Jurkat, Clone E6-1 (cell line): ENCODE measurements around the gene RRBP1.

ENCODE experiments used
- DNase-seq: peaks from one replicate; pipeline ENCODE4 v3.0.0-alpha.2; 2011; ENCODE audit warnings: low read depth, low spot score
- H3K4me3 ChIP-seq: 2 replicates; pipeline ENCODE4 v1.5.1; 2011; ENCODE audit warnings: mild to moderate bottlenecking, low read length, control low read depth, moderate library complexity

The RRBP1 gene

GRCh38 chr20:17602493-17602892 lies 79.5 kb downstream of the RRBP1 start:
- H3K4me3 ChIP-seq, result no peak overlapping the region
- no peak for DNase-seq

GRCh38 chr20:17601957-17602356 lies 80.1 kb downstream of the RRBP1 start:
- DNase-seq, result no peak
- H3K4me3 ChIP-seq, result no peak overlapping the region

GRCh38 chr20:17598013-17598550 lies 84.0 kb downstream of the RRBP1 start:
- no peak for DNase-seq
- no peak overlapping the region for H3K4me3 ChIP-seq

- DNase-seq, result no peak
- H3K4me3 ChIP-seq, result no peak overlapping the region
These were observed 86.2 kb downstream of the RRBP1 start for GRCh38 chr20:17595856-17596255.

GRCh38 chr20:17594443-17594842 lies 87.6 kb downstream of the RRBP1 start:
- DNase-seq, result no peak
- H3K4me3 ChIP-seq, result no peak overlapping the region

GRCh38 chr20:17593902-17594301 lies 88.1 kb downstream of the RRBP1 start:
- DNase-seq, result no peak
- H3K4me3 ChIP-seq, result no peak overlapping the region

- no peak overlapping the region for H3K4me3 ChIP-seq
- DNase-seq, result no peak
These were observed 91.8 kb downstream of the RRBP1 start for GRCh38 chr20:17590245-17590644.

GRCh38 chr20:17589161-17589834 lies 92.7 kb downstream of the RRBP1 start:
- H3K4me3 ChIP-seq, result no peak overlapping the region
- DNase-seq, result no peak

- no peak for DNase-seq
- H3K4me3 ChIP-seq, result no peak overlapping the region
These were observed 94.2 kb downstream of the RRBP1 start for GRCh38 chr20:17587824-17588223.

- no peak overlapping the region for H3K4me3 ChIP-seq
- DNase-seq, result no peak
These were observed 94.9 kb downstream of the RRBP1 start for GRCh38 chr20:17587148-17587547.

GRCh38 chr20:17586250-17586649 lies 95.8 kb downstream of the RRBP1 start:
- no peak overlapping the region for H3K4me3 ChIP-seq
- no peak for DNase-seq

GRCh38 chr20:17584689-17585088 lies 97.4 kb downstream of the RRBP1 start:
- DNase-seq, result no peak
- H3K4me3 ChIP-seq, result no peak overlapping the region

- no peak overlapping the region for H3K4me3 ChIP-seq
- DNase-seq, result no peak
These were observed 98.9 kb downstream of the RRBP1 start for GRCh38 chr20:17583126-17583525.

GRCh38 chr20:17580895-17581294 lies 101.1 kb downstream of the RRBP1 start:
- DNase-seq, result no peak
- H3K4me3 ChIP-seq, result no peak overlapping the region

GRCh38 chr20:17579369-17580039 lies 102.5 kb downstream of the RRBP1 start:
- H3K4me3 ChIP-seq, result no peak overlapping the region
- DNase-seq, result no peak

GRCh38 chr20:17576215-17576614 lies 105.8 kb downstream of the RRBP1 start:
- no peak overlapping the region for H3K4me3 ChIP-seq
- no peak for DNase-seq

- DNase-seq, result no peak
- H3K4me3 ChIP-seq, result no peak overlapping the region
These were observed 108.6 kb downstream of the RRBP1 start for GRCh38 chr20:17573463-17573862.

- DNase-seq, result no peak
- H3K4me3 ChIP-seq, result no peak overlapping the region
These were observed 109.9 kb downstream of the RRBP1 start for GRCh38 chr20:17572034-17572638.

GRCh38 chr20:17571153-17571527 lies 110.9 kb downstream of the RRBP1 start:
- DNase-seq, result no peak
- H3K4me3 ChIP-seq, result peak overlapping the region; percentile 68

- peak overlapping the region; percentile 68 for H3K4me3 ChIP-seq
- no peak for DNase-seq
These were observed 111.5 kb downstream of the RRBP1 start for GRCh38 chr20:17570347-17571152.
